K562 (cell line): ENCODE results near the gene NT5C3B. TPM values are rescaled to one million over a fixed set of nuclear protein-coding genes. Genes with fewer than 3 reads are reported as not detected.

Experiments
- ATAC-seq: fragments of 200-7000 bp; cut with Tn5 transposase; 3 replicates; pipeline ENCODE4 v1.9.1; 2020; ENCODE audit warnings: moderate library complexity
- BruUV-seq: library from RNA; stranded (reverse); fragments of 400-500 nt; replicated peaks from 2 replicates; lab custom pipeline; 2021; lab: Mats Ljungman, UMichigan
- CTCF ChIA-PET: fragments of 300-600 bp; formaldehyde crosslinking; extraction: SDS; loops from one replicate; lab custom pipeline; 2021; ENCODE audit warnings: low intra/inter-chr PET ratio; lab: Yijun Ruan, JAX
- POLR2A ChIA-PET: fragments of 300-600, 350-650 bp; sonication (Branson Sonifier 250); formaldehyde crosslinking; extraction: SDS; loops from one replicate; lab custom pipeline; 2021; ENCODE audit warnings: antibody characterized with exemption, inconsistent platforms; lab: Yijun Ruan, JAX
- DNase-seq, 4 experiments: peaks; one replicate each; pipeline versions ENCODE4 v3.0.0 to v3.0.0-alpha.2; 2011 to 2018; ENCODE audit warnings: low spot score in 3 of 4, mixed read lengths in 3 of 4; ENCODE audit errors: extremely low read depth in 1 of 4
- FAIRE-seq: peaks from 2 replicates; lab custom pipeline; 2011; peaks lifted over from hg19 to GRCh38; lab: Jason Lieb, UNC
- H2AFZ ChIP-seq: 2 replicates; pipeline ENCODE4 v1.6.0; 2011; ENCODE audit warnings: low read depth, low read length, control low read depth, inconsistent platforms
- H3K27ac ChIP-seq: fragments of 200-600 bp; 3 replicates; pipeline ENCODE4 v1.8.0; 2011; ENCODE audit warnings: low read depth, mild to moderate bottlenecking, control low read depth, inconsistent platforms, low read length, moderate library complexity, mixed read lengths; ENCODE audit errors: extremely low read depth
- H3K27me3 ChIP-seq, 2 experiments: fragments of 300-600 bp in 1 of 2; 2 replicates in 1 of 2; 3 replicates in 1 of 2; pipeline versions ENCODE4 v1.6.0 to v1.8.0; 2011; ENCODE audit warnings: inconsistent platforms in 2 of 2, low read length in 2 of 2, mild to moderate bottlenecking in 1 of 2, mixed read lengths in 1 of 2, moderate library complexity in 1 of 2; ENCODE audit not compliant: control insufficient read depth in 2 of 2, insufficient read depth in 2 of 2
- H3K36me3 ChIP-seq: fragments of 300-600 bp; 3 replicates; pipeline ENCODE4 v1.8.0; 2011; ENCODE audit warnings: mild to moderate bottlenecking, low read length, inconsistent platforms; ENCODE audit not compliant: control insufficient read depth, insufficient read depth
- H3K4me1 ChIP-seq, 2 experiments: fragments of 200-600 bp in 1 of 2; replicated peaks in 1 of 2; 2 replicates in 1 of 2; 3 replicates in 1 of 2; pipeline versions ENCODE4 v1.5.1 to v1.8.0; 2011; ENCODE audit warnings: inconsistent platforms in 2 of 2, low read length in 2 of 2, mild to moderate bottlenecking in 1 of 2, mixed read lengths in 1 of 2, moderate library complexity in 1 of 2; ENCODE audit not compliant: control insufficient read depth in 2 of 2, insufficient read depth in 2 of 2
- H3K4me2 ChIP-seq: 2 replicates; pipeline ENCODE4 v1.6.1; 2011; ENCODE audit warnings: low read length, control low read depth, inconsistent platforms, mixed read lengths; ENCODE audit not compliant: insufficient read depth
- H3K4me3 ChIP-seq: fragments of 200-600 bp; sonication (generic), shearing (Covaris generic); 2 replicates; pipeline ENCODE4 v1.5.1; 2016; ENCODE audit warnings: control low read depth, inconsistent platforms
- H3K79me2 ChIP-seq: fragments of 200-600 bp; 3 replicates; pipeline ENCODE4 v1.8.0; 2011; ENCODE audit warnings: low read length, inconsistent platforms; ENCODE audit not compliant: control insufficient read depth, insufficient read depth
- H3K9ac ChIP-seq, 2 experiments: 2 replicates each; pipeline versions ENCODE4 v1.6.0 to v1.6.1; 2011; ENCODE audit warnings: low read depth in 2 of 2, low read length in 2 of 2, control low read depth in 1 of 2, inconsistent platforms in 1 of 2, mild to moderate bottlenecking in 1 of 2, mixed read lengths in 1 of 2; ENCODE audit not compliant: insufficient read depth in 1 of 2
- H3K9me1 ChIP-seq: one replicate; pipeline ENCODE4 v1.6.0; 2011; ENCODE audit warnings: inconsistent platforms, mild to moderate bottlenecking, low read length, moderate library complexity; ENCODE audit not compliant: control insufficient read depth, insufficient read depth
- H3K9me3 ChIP-seq: replicated peaks from 2 replicates; pipeline ENCODE4 v1.5.1; 2011; ENCODE audit warnings: low read depth, low read length, inconsistent platforms; ENCODE audit not compliant: control insufficient read depth, insufficient read depth
- H4K20me1 ChIP-seq: replicated peaks from 2 replicates; pipeline ENCODE4 v1.6.1; 2011; ENCODE audit warnings: low read length, inconsistent platforms, mixed read lengths; ENCODE audit not compliant: control insufficient read depth, insufficient read depth
- ARID1B ChIP-seq: fragments of 450-650 bp; IDR thresholded peaks from 2 replicates; pipeline ENCODE4 v1.6.1; 2016; ENCODE audit warnings: antibody characterized with exemption, mild to moderate bottlenecking, inconsistent platforms
- ATF7 ChIP-seq: fragments of 450-650 bp; IDR thresholded peaks from 2 replicates; pipeline ENCODE4 v1.7.1; 2014; ENCODE audit warnings: mild to moderate bottlenecking, moderate library complexity
- CHD4 ChIP-seq: fragments of 200-600 bp; sonication (generic); IDR thresholded peaks from 3 replicates; pipeline ENCODE4 v1.6.1; 2012; ENCODE audit warnings: low read depth, mild to moderate bottlenecking, mixed read lengths, low read length, inconsistent platforms; ENCODE audit not compliant: insufficient read depth, insufficient replicate concordance, poor library complexity, severe bottlenecking
- ERF ChIP-seq: fragments of 450-650 bp; formaldehyde crosslinking; IDR thresholded peaks from 2 replicates; pipeline ENCODE4 v1.4.0; 2020; ENCODE audit warnings: mild to moderate bottlenecking, mixed read lengths
- ETV1 ChIP-seq: fragments of 450-650 bp; conservative IDR thresholded peaks from 2 replicates; pipeline ENCODE4 v1.6.1; 2016; ENCODE audit warnings: missing genetic modification characterization, control low read depth, low read depth, missing compliant biosample characterization
- MAZ ChIP-seq, 2 experiments: fragments of 450-650 bp in 1 of 2; sonication (generic) in 1 of 2; formaldehyde crosslinking; IDR thresholded peaks in 1 of 2; conservative IDR thresholded peaks in 1 of 2; 2 replicates each; pipeline versions ENCODE4 v1.4.0 to v1.5.0; 2020; ENCODE audit warnings: mild to moderate bottlenecking in 1 of 2, missing genetic modification reagents in 1 of 2
- MYNN ChIP-seq, 2 experiments: sonication (generic); formaldehyde crosslinking in 1 of 2; IDR thresholded peaks; 2 replicates each; pipeline versions ENCODE4 v1.5.0 to v1.6.1; 2016 to 2020; ENCODE audit warnings: antibody characterized with exemption in 1 of 2, missing genetic modification reagents in 1 of 2
- NRF1 ChIP-seq, 2 experiments: fragments of 450-650 bp; IDR thresholded peaks in 1 of 2; conservative IDR thresholded peaks in 1 of 2; 2 replicates each; pipeline ENCODE4 v1.6.1; 2014; ENCODE audit warnings: mild to moderate bottlenecking in 2 of 2
- NUFIP1 ChIP-seq: fragments of 450-650 bp; IDR thresholded peaks from 2 replicates; pipeline ENCODE4 v1.6.1; 2018; ENCODE audit not compliant: partially characterized antibody
- OTX1 ChIP-seq: fragments of 450-650 bp; formaldehyde crosslinking; IDR thresholded peaks from 2 replicates; pipeline ENCODE4 v1.4.0; 2022; ENCODE audit warnings: mild to moderate bottlenecking
- PHF21A ChIP-seq: fragments of 450-650 bp; IDR thresholded peaks from 2 replicates; pipeline ENCODE4 v1.6.1; 2017; ENCODE audit warnings: low read depth, borderline replicate concordance
- RFX7 ChIP-seq: fragments of 250-450 bp; sonication (Bioruptor Pico); IDR thresholded peaks from 2 replicates; pipeline ENCODE4 v1.5.1; 2021; ENCODE audit warnings: mild to moderate bottlenecking
- STAT5B ChIP-seq: fragments of 250-450 bp; sonication (Bioruptor Pico); IDR thresholded peaks from 2 replicates; pipeline ENCODE4 v1.8.0; 2021; ENCODE audit warnings: mild to moderate bottlenecking, inconsistent platforms
- USF2 ChIP-seq: sonication (generic); formaldehyde crosslinking; IDR thresholded peaks from 2 replicates; pipeline ENCODE4 v1.5.0; 2020; ENCODE audit warnings: missing genetic modification reagents
- ZNF239 ChIP-seq: fragments of 250-450 bp; sonication (Bioruptor Pico); IDR thresholded peaks from 2 replicates; pipeline ENCODE4 v1.4.0; 2020; ENCODE audit warnings: mild to moderate bottlenecking
- ZNF280A ChIP-seq: fragments of 450-650 bp; IDR thresholded peaks from 2 replicates; pipeline ENCODE4 v1.6.1; 2018; ENCODE audit warnings: mild to moderate bottlenecking, low read depth; ENCODE audit not compliant: partially characterized antibody
- ZNF41 ChIP-seq: fragments of 250-450 bp; sonication (Bioruptor Pico); conservative IDR thresholded peaks from 2 replicates; pipeline ENCODE4 v1.4.0; 2020; ENCODE audit warnings: mild to moderate bottlenecking
- ZNF449 ChIP-seq: fragments of 250-450 bp; sonication (Bioruptor Pico); IDR thresholded peaks from 2 replicates; pipeline ENCODE4 v1.8.0; 2022; ENCODE audit warnings: moderate library complexity, mild to moderate bottlenecking, inconsistent platforms
- WGBS: fragments of 100-300 bp; shearing (Covaris generic); methylation state at CpG from one replicate; pipeline ENCODE4 v1.1.6; 2016; ENCODE audit warnings: low coverage, mixed read lengths; ENCODE audit not compliant: insufficient coverage; ENCODE audit errors: missing lambda C conversion rate; 5-methylcytosine and 5-hydroxymethylcytosine counted together
- in situ Hi-C: fragments of 300-500 bp; cut with MboI; formaldehyde crosslinking; loops from 4 replicates; pipeline ENCODE4 v1.15.0; 2018; ENCODE audit warnings: inconsistent platforms, mixed read lengths
- intact Hi-C: fragments of 100-400 bp; cut with micrococcal nuclease; formaldehyde crosslinking; loops from 2 replicates; pipeline ENCODE4 v1.14.2; 2022
- polyA plus RNA-seq, 8 experiments: library from polyadenylated mRNA; depleted of rRNA in 4 of 8; stranded (reverse) in 5 of 8; unstranded in 3 of 8; fragments of >200 nt; fragmentation: Nextera tagmentation in 2 of 8; fragmentation: Illumina TruSeq in 1 of 8; extraction: Ambion mirVana in 2 of 8; extraction: Trizol in 1 of 8; gene quantifications; 2 replicates each; pipeline versions ENCODE4 v1.2.1 to v1.2.3, GENCODE V29; 2011 to 2014; ENCODE audit warnings: inconsistent platforms in 1 of 8, missing spikeins in 1 of 8
- total RNA-seq, 7 experiments: library from RNA; depleted of rRNA in 6 of 7; stranded (reverse); fragments of >200 nt in 6 of 7; fragmentation: Illumina TruSeq in 2 of 7; extraction: Trizol in 2 of 7; gene quantifications; 2 replicates each; pipeline versions ENCODE4 v1.2.1 to v1.2.3, GENCODE V29; 2011 to 2021; ENCODE audit warnings: low replicate concordance in 1 of 7

The NT5C3B gene
- total and polyA plus RNA-seq, 9 of the 15 experiments (the other 6 are each of a cell fraction or from before 2014, with no cell fraction given), result 2.0 to 166 (median 85.0) TPM

GRCh38 chr17:41837761-41838538 is 1.9 kb upstream of the NT5C3B start, which contains the start of gene KLHL10:
TSS of gene KLHL10 (plus strand) at chr17:41837825. CDS start at chr17:41837933, 108 bp downstream.
- POLR2A ChIA-PET, result interaction anchor here (0.6 to 1.7 kb wide), 11 partner anchors 8 to 147 kb away, joined by 3 to 6 read pairs (median 3); partner anchors contain the start of gene KLHL11
- TF ChIP-seq OTX1 (no peak), NUFIP1 (no peak), CHD4 (no peak), RFX7 (CRISPR knock-in tag) (no peak), ZNF41 (no peak), STAT5B (CRISPR knock-in tag) (no peak), ATF7 (peak; percentile 14; the same call in 1 of the 2 replicates), ZNF239 (CRISPR knock-in tag) (no peak), MYNN (IDR thresholded peaks at IDR 0.05) (no peak), MYNN (CRISPR knock-in tag; IDR thresholded peaks at IDR 0.05) (no peak), ZNF280A (no peak), ZNF449 (CRISPR knock-in tag) (no peak), ARID1B (no peak), USF2 (CRISPR knock-in tag) (no peak), MAZ (CRISPR knock-in tag; conservative IDR thresholded peaks at IDR 0.05 in 1 of 2, IDR thresholded peaks at IDR 0.05 in 1 of 2) (no peak), PHF21A (no peak), ETV1 (tag) (no peak), NRF1 (conservative IDR thresholded peaks at IDR 0.05 in 1 of 2, IDR thresholded peaks at IDR 0.05 in 1 of 2) (no peak), ERF (CRISPR knock-in tag) (no peak)

More at GRCh38 chr17:41837761-41838538, 1.9 kb upstream of the NT5C3B start, which contains the start of gene KLHL10:
- peaks cover 14% of the 10 kb centered on the region; the same call in 2 of the 3 replicates for H3K36me3 ChIP-seq
- H3K9me1 ChIP-seq, result no peaks in the 10 kb centered on the region
- H3K9me3 ChIP-seq, result no peaks in the 10 kb centered on the region
- no peak within 1 kb of the TSS for H3K4me3 ChIP-seq
- H3K79me2 ChIP-seq, result peaks cover 17% of the 10 kb centered on the region
- ATAC-seq, result 0 out of 3 replicates have a peak, but pooled peaks have one; percentile 15
- H3K4me2 ChIP-seq, result peak within 1 kb of the TSS; percentile 89
- H3K9ac ChIP-seq, result peak within 1 kb of the TSS; percentile 47 to 53; a peak in 3 of 4 replicates
- BruUV-seq, result no TSS peak
- in situ Hi-C loops, result no loop called here
- no peak for FAIRE-seq
- H3K4me1 ChIP-seq, result peaks cover 7 to 15% of the 10 kb centered on the region in 2 experiments; a peak in 4 of 5 replicates
- intact Hi-C loops, result no loop called here
- H4K20me1 ChIP-seq, result no peaks in the 10 kb centered on the region
- H2AFZ ChIP-seq, result peak within 1 kb of the TSS; percentile 92
- no peak within 1 kb of the TSS for H3K27ac ChIP-seq
- CTCF ChIA-PET, result no interaction called here
- no peaks in the 10 kb centered on the region for H3K27me3 ChIP-seq
- WGBS, result 74% methylated on average over 13 of the region's 15 CpGs
- no peak for DNase-seq
